GM12801 (cell line): ENCODE data around the gene SURF2.

Experiments used
- CTCF ChIP-seq: IDR thresholded peaks from one replicate; pipeline ENCODE4 v1.5.1; 2011; ENCODE audit warnings: control low read depth; ENCODE audit not compliant: insufficient read length; ENCODE audit errors: extremely low read depth

Gene SURF2

GRCh38 chr9:133333566-133333965, 22.8 kb upstream of the SURF2 start:
- TF ChIP-seq CTCF, result no peak

- TF ChIP-seq CTCF, result no peak
These were observed 22.2 kb upstream of the SURF2 start for GRCh38 chr9:133334161-133334560.

- TF ChIP-seq CTCF, result no peak
These were observed 20.2 kb upstream of the SURF2 start, which contains the start of gene SURF6 for GRCh38 chr9:133335924-133336811. Gene SURF6, minus strand, starts transcription at chr9:133336188. Its CDS starts 56 bp downstream, at chr9:133336132.

- TF ChIP-seq CTCF, result no peak
These were observed 16.7 kb upstream of the SURF2 start for GRCh38 chr9:133339641-133340040.

GRCh38 chr9:133340256-133340655, 16.1 kb upstream of the SURF2 start:
- TF ChIP-seq CTCF, result no peak

GRCh38 chr9:133340916-133341315, 15.4 kb upstream of the SURF2 start:
- no peak for TF ChIP-seq CTCF

- no peak for TF ChIP-seq CTCF
These were observed 14.8 kb upstream of the SURF2 start for GRCh38 chr9:133341369-133342068.
